Caco-2 (cell line): ENCODE measurements around the gene ZIC2. TPM values are rescaled to one million over a fixed set of nuclear protein-coding genes. Genes with fewer than 3 reads are reported as not detected.

ENCODE experiments used
- Bru-seq: library from RNA; stranded (reverse); fragments of 400-500 nt; gene quantifications from one replicate; lab custom pipeline; 2021; lab: Mats Ljungman, UMichigan
- BruChase-seq, 2 experiments: library from RNA; stranded (reverse); fragments of 400-500 nt; gene quantifications; one replicate each; lab custom pipeline; 2021; lab: Mats Ljungman, UMichigan
- BruUV-seq: library from RNA; stranded (reverse); fragments of 400-500 nt; replicated peaks from 2 replicates; lab custom pipeline; 2021; lab: Mats Ljungman, UMichigan
- CTCF ChIA-PET: fragments of 300-600 bp; sonication (Branson Sonifier 250); formaldehyde crosslinking; loops from one replicate; lab custom pipeline; 2022; ENCODE audit warnings: antibody characterized with exemption; lab: Charles Lee
- POLR2A ChIA-PET: fragments of 300-600 bp; sonication (Branson Sonifier 250); formaldehyde crosslinking; loops from one replicate; lab custom pipeline; 2022; ENCODE audit warnings: antibody characterized with exemption; lab: Charles Lee
- DNase-seq, 2 experiments: peaks; one replicate each; pipeline versions ENCODE4 v3.0.0 to v3.0.0-alpha.2; 2020 to 2022
- H3K27me3 ChIP-seq: replicated peaks from 2 replicates; pipeline ENCODE4 v1.6.0; 2011; ENCODE audit warnings: low read length; ENCODE audit not compliant: control insufficient read depth, insufficient read depth
- H3K36me3 ChIP-seq: 2 replicates; pipeline ENCODE4 v1.5.1; 2011; ENCODE audit warnings: low read length; ENCODE audit not compliant: control insufficient read depth, insufficient read depth
- H3K4me1 ChIP-seq: fragments of 250-450 bp; sonication (Bioruptor Pico); 2 replicates; pipeline ENCODE4 v1.5.1; 2020; ENCODE audit warnings: mild to moderate bottlenecking
- H3K4me3 ChIP-seq: 2 replicates; pipeline ENCODE4 v1.5.1; 2011; ENCODE audit warnings: low read depth, mild to moderate bottlenecking, control low read depth, low read length
- H3K9me3 ChIP-seq: fragments of 250-450 bp; sonication (Bioruptor Pico); 2 replicates; pipeline ENCODE4 v1.5.1; 2020; ENCODE audit warnings: mild to moderate bottlenecking, moderate library complexity
- H3K27ac Mint-ChIP-seq: one replicate; pipeline ENCODE4 v1.8.0; 2022; ENCODE audit warnings: mixed read lengths; ENCODE audit not compliant: unreplicated experiment
- H3K27me3 Mint-ChIP-seq: one replicate; pipeline ENCODE4 v1.8.0; 2022; ENCODE audit warnings: mixed read lengths; ENCODE audit not compliant: insufficient read depth, unreplicated experiment
- H3K36me3 Mint-ChIP-seq: one replicate; pipeline ENCODE4 v1.8.0; 2022; ENCODE audit warnings: mild to moderate bottlenecking, mixed read lengths; ENCODE audit not compliant: insufficient read depth, unreplicated experiment
- H3K4me1 Mint-ChIP-seq: one replicate; pipeline ENCODE4 v1.8.0; 2022; ENCODE audit warnings: low read depth, mixed read lengths; ENCODE audit not compliant: unreplicated experiment
- H3K4me3 Mint-ChIP-seq: one replicate; pipeline ENCODE4 v1.8.0; 2022; ENCODE audit warnings: mild to moderate bottlenecking, moderate library complexity, mixed read lengths; ENCODE audit not compliant: unreplicated experiment
- H3K9me3 Mint-ChIP-seq: one replicate; pipeline ENCODE4 v1.8.0; 2022; ENCODE audit warnings: mixed read lengths; ENCODE audit not compliant: unreplicated experiment
- CTCF ChIP-seq, 2 experiments: fragments of 200-600 bp in 1 of 2; IDR thresholded peaks; 1 replicate in 1 of 2; 2 replicates in 1 of 2; pipeline versions ENCODE4 v1.5.1 to v1.8.0; 2011 to 2022; ENCODE audit warnings: antibody characterized with exemption in 1 of 2, control low read depth in 1 of 2, inconsistent platforms in 1 of 2, low read depth in 1 of 2, low read length in 1 of 2, mild to moderate bottlenecking in 1 of 2, moderate library complexity in 1 of 2; ENCODE audit not compliant: insufficient read depth in 1 of 2, severe bottlenecking in 1 of 2, unreplicated experiment in 1 of 2
- intact Hi-C: fragments of 100-400 bp; cut with micrococcal nuclease; formaldehyde crosslinking; loops from one replicate; pipeline ENCODE4 v1.10.0; 2022; ENCODE audit not compliant: unreplicated experiment
- long read RNA-seq: library from polyadenylated mRNA; stranded (forward); transcript quantifications from one replicate; pipeline ENCODE4 v2.0.0, GENCODE V29; 2022
- total RNA-seq: library from RNA; stranded (reverse); gene quantifications from 2 replicates; pipeline ENCODE4 v1.2.3, GENCODE V29; 2022

Gene ZIC2
- total RNA-seq (1.3 and 1.9 TPM in 2 replicates), Bru-seq, nascent RNA (percentile 27 among the genes with signal in this experiment), BruChase-seq, experiment 1, labeled RNA remaining after a 2-hour chase (percentile 45 among the genes with signal in this experiment), BruChase-seq, experiment 2, labeled RNA remaining after a 6-hour chase (percentile 30 among the genes with signal in this experiment)
- long read RNA-seq = 0 reads

GRCh38 chr13:99981735-99982035 is at the start of gene ZIC2:
Gene ZIC2 (plus strand): TSS chr13:99981784. CDS start chr13:99982065, 281 bp downstream.
- Histone ChIP-seq H3K9me3 (no peaks in the 10 kb centered on the region), H3K27me3 (peaks cover 19% of the 10 kb centered on the region), H3K36me3 (no peaks in the 10 kb centered on the region), H3K4me3 (peak within 1 kb of the TSS; percentile 59), H3K4me1 (peaks cover 24% of the 10 kb centered on the region)
- peaks cover 5% of the 10 kb centered on the region for H3K36me3 Mint-ChIP-seq
- peak within 1 kb of the TSS; percentile 61 for H3K4me3 Mint-ChIP-seq
- peak in 1 of 2 experiments; percentile 48 for DNase-seq
- intact Hi-C loops = loop anchor here (2.0 to 5.0 kb wide), 4 partner anchors 106 to 536 kb away; partner anchors contain the start of gene PCCA
- H3K9me3 Mint-ChIP-seq = no peaks in the 10 kb centered on the region
- peaks cover 46% of the 10 kb centered on the region for H3K27me3 Mint-ChIP-seq
- POLR2A ChIA-PET = interaction anchor here (0.8 kb wide), 1 partner anchor 8 kb away, joined by 3 read pairs; no protein-coding TSS in a partner anchor
- peaks cover 9% of the 10 kb centered on the region for H3K4me1 Mint-ChIP-seq
- no peak within 1 kb of the TSS for H3K27ac Mint-ChIP-seq
- TF ChIP-seq CTCF (IDR thresholded peaks at IDR 0.05; ENCODE audit: insufficient read depth in 1 of 2, low read depth in 1 of 2, low read length in 1 of 2, severe bottlenecking in 1 of 2, unreplicated experiment in 1 of 2) = no peak
- CTCF ChIA-PET = interaction anchor here (1.1 kb wide), 1 partner anchor 11 kb away, joined by 4 read pairs; no protein-coding TSS in a partner anchor
- no TSS peak for BruUV-seq

GRCh38 chr13:99932912-99933311 is 48.7 kb upstream of the ZIC2 start:
- Mint-ChIP-seq H3K9me3 (no peaks in the 10 kb centered on the region), H3K27ac (no peak overlapping the region), H3K4me1 (no peaks in the 10 kb centered on the region), H3K27me3 (no peaks in the 10 kb centered on the region), H3K36me3 (no peaks in the 10 kb centered on the region), H3K4me3 (no peak overlapping the region)
- no peaks in the 10 kb centered on the region for H3K27me3 ChIP-seq
- no peaks in the 10 kb centered on the region for H3K4me1 ChIP-seq
- H3K36me3 ChIP-seq = no peaks in the 10 kb centered on the region
- no peak overlapping the region for H3K4me3 ChIP-seq
- intact Hi-C loops = no loop called here
- no peak for DNase-seq
- no peak for TF ChIP-seq CTCF (IDR thresholded peaks at IDR 0.05; ENCODE audit: insufficient read depth in 1 of 2, low read depth in 1 of 2, low read length in 1 of 2, severe bottlenecking in 1 of 2, unreplicated experiment in 1 of 2)
- BruUV-seq = no TSS peak
- no peaks in the 10 kb centered on the region for H3K9me3 ChIP-seq
- CTCF ChIA-PET = no interaction called here
- POLR2A ChIA-PET = no interaction called here

GRCh38 chr13:99935772-99936171 is 45.8 kb upstream of the ZIC2 start:
- Mint-ChIP-seq H3K4me1 (no peaks in the 10 kb centered on the region), H3K27me3 (no peaks in the 10 kb centered on the region), H3K4me3 (no peak overlapping the region), H3K27ac (no peak overlapping the region), H3K36me3 (no peaks in the 10 kb centered on the region), H3K9me3 (no peaks in the 10 kb centered on the region)
- BruUV-seq = no TSS peak
- no peaks in the 10 kb centered on the region for H3K36me3 ChIP-seq
- no peaks in the 10 kb centered on the region for H3K9me3 ChIP-seq
- ChIA-PET CTCF (no interaction called here), POLR2A (no interaction called here)
- no peaks in the 10 kb centered on the region for H3K4me1 ChIP-seq
- H3K4me3 ChIP-seq = no peak overlapping the region
- intact Hi-C loops = no loop called here
- TF ChIP-seq CTCF (IDR thresholded peaks at IDR 0.05; ENCODE audit: insufficient read depth in 1 of 2, low read depth in 1 of 2, low read length in 1 of 2, severe bottlenecking in 1 of 2, unreplicated experiment in 1 of 2) = peak in 1 of 2 experiments; percentile 22
- no peaks in the 10 kb centered on the region for H3K27me3 ChIP-seq
- DNase-seq = peak in 1 of 2 experiments; percentile 16
